SHP77 treated with DMSO at 0.1 percent for 48 hours (cell line): ENCODE data around the gene ATP13A2.

ENCODE experiments used
- DNase-seq: peaks from one replicate; lab custom pipeline; 2025; lab: John Stamatoyannopoulos, UW

Gene ATP13A2

GRCh38 chr1:17028662-17029188, 17.0 kb upstream of the ATP13A2 start:
- no peak for DNase-seq

- DNase-seq = no peak
Measured at GRCh38 chr1:17027900-17028299, 16.2 kb upstream of the ATP13A2 start.

- DNase-seq = no peak
Measured at GRCh38 chr1:17027403-17027802, 15.7 kb upstream of the ATP13A2 start.

- DNase-seq = no peak
Measured at GRCh38 chr1:17024721-17025120, 13.0 kb upstream of the ATP13A2 start.

GRCh38 chr1:17023573-17023972, 11.8 kb upstream of the ATP13A2 start:
- DNase-seq = no peak

- DNase-seq = no peak
Measured at GRCh38 chr1:17023102-17023501, 11.4 kb upstream of the ATP13A2 start.

- DNase-seq = no peak
Measured at GRCh38 chr1:17021896-17022295, 10.2 kb upstream of the ATP13A2 start.

GRCh38 chr1:17020502-17020901, 8.8 kb upstream of the ATP13A2 start:
- no peak for DNase-seq

- DNase-seq = no peak
Measured at GRCh38 chr1:17018849-17019248, 7.1 kb upstream of the ATP13A2 start.

- DNase-seq = no peak
Measured at GRCh38 chr1:17017435-17017834, 5.7 kb upstream of the ATP13A2 start.

- no peak for DNase-seq
Measured at GRCh38 chr1:17016317-17016661, 4.6 kb upstream of the ATP13A2 start.

- DNase-seq = no peak
Measured at GRCh38 chr1:17014671-17015567, 3.2 kb upstream of the ATP13A2 start.

- no peak for DNase-seq
Measured at GRCh38 chr1:17013491-17014320, 2.0 kb upstream of the ATP13A2 start.

GRCh38 chr1:17012775-17013490, 1.2 kb upstream of the ATP13A2 start:
- no peak for DNase-seq

- DNase-seq = no peak
Measured at GRCh38 chr1:17011092-17011438, 663 bp downstream of the ATP13A2 start.

- DNase-seq = no peak
Measured at GRCh38 chr1:17009706-17010105, 2.0 kb downstream of the ATP13A2 start.

- DNase-seq = no peak
Measured at GRCh38 chr1:17008208-17008855, 3.4 kb downstream of the ATP13A2 start.

GRCh38 chr1:17007121-17007520, 4.6 kb downstream of the ATP13A2 start:
- DNase-seq = no peak

- no peak for DNase-seq
Measured at GRCh38 chr1:17005365-17005740, 6.4 kb downstream of the ATP13A2 start.

GRCh38 chr1:17004466-17005364, 7.0 kb downstream of the ATP13A2 start:
- DNase-seq = no peak

GRCh38 chr1:17002524-17002902, 9.2 kb downstream of the ATP13A2 start:
- DNase-seq = no peak
